Omental fat pad (tissue), 4 donors: ENCODE data around the gene RNLS. TPM values are rescaled to one million over a fixed set of nuclear protein-coding genes. Genes with fewer than 3 reads are reported as not detected.
"Not testable (repeated sequence)": the region's sequence is repeated elsewhere in the genome, so short reads cannot be mapped to it uniquely, and the experiment has no call there.

Experiments used
- ATAC-seq: fragments of 150-250 bp; one replicate; pipeline ENCODE4 v1.9.1; 2016; ENCODE audit warnings: mild to moderate bottlenecking, moderate library complexity; ENCODE audit not compliant: low FRiP score
- DNase-seq: peaks from one replicate; pipeline ENCODE4 v3.0.0-alpha.2; 2019; ENCODE audit warnings: low spot score
- CTCF ChIP-seq, 3 donors: fragments of 450-650 bp; IDR thresholded peaks; one replicate each; pipeline ENCODE4 v1.5.1; 2016 to 2017; ENCODE audit warnings: antibody characterized with exemption in 3 of 3, mild to moderate bottlenecking in 3 of 3, moderate library complexity in 2 of 3
- total RNA-seq, 4 donors: library from RNA; depleted of rRNA; stranded (reverse); fragments of >200 nt; gene quantifications; one replicate each; pipeline ENCODE4 v1.1.0, GENCODE V29; 2016

The RNLS gene
- total RNA-seq, 4 donors from 2014 or later: 13.3 to 24.7 (median 18.3) TPM

GRCh38 chr10:88288320-88289059 lies 294.6 kb downstream of the RNLS start:
- no peak for ATAC-seq
- TF ChIP-seq CTCF (IDR thresholded peaks at IDR 0.05): no peak
- DNase-seq: no peak

- no peak for TF ChIP-seq CTCF (IDR thresholded peaks at IDR 0.05)
- ATAC-seq (no peak), DNase-seq (no peak)
Measured at GRCh38 chr10:88286030-88286429, 297.1 kb downstream of the RNLS start.

- ATAC-seq: no peak
- DNase-seq: no peak
Measured at GRCh38 chr10:88281592-88282347, 301.3 kb downstream of the RNLS start.

GRCh38 chr10:88280518-88280917 lies 302.6 kb downstream of the RNLS start:
- ATAC-seq (no peak), DNase-seq (no peak)
- TF ChIP-seq CTCF (IDR thresholded peaks at IDR 0.05): no peak

More at GRCh38 chr10:88281592-88282347, 301.3 kb downstream of the RNLS start:
- no peak for TF ChIP-seq CTCF (IDR thresholded peaks at IDR 0.05)

GRCh38 chr10:88278912-88279311 lies 304.2 kb downstream of the RNLS start:
- TF ChIP-seq CTCF (IDR thresholded peaks at IDR 0.05): no peak
- ATAC-seq: no peak
- no peak for DNase-seq

GRCh38 chr10:88276945-88277344 lies 306.2 kb downstream of the RNLS start:
- ATAC-seq, DNase-seq: not testable (repeated sequence)

GRCh38 chr10:88274286-88274685 lies 308.8 kb downstream of the RNLS start:
- DNase-seq: no peak
- ATAC-seq: no peak
- no peak for TF ChIP-seq CTCF (IDR thresholded peaks at IDR 0.05)
